Spleen (tissue), 7 donors: ENCODE data around the gene TUBA3D.
"Not testable (repeated sequence)": the region's sequence is repeated elsewhere in the genome, so short reads cannot be mapped to it uniquely, and the experiment has no call there.

Experiments
- CTCF ChIP-seq, 11 experiments: fragments of 200-600 bp in 7 of 11; fragments of 450-650 bp in 4 of 11; sonication (generic) in 4 of 11; IDR thresholded peaks in 8 of 11; conservative IDR thresholded peaks in 3 of 11; 1 replicate in 7 of 11; 2 replicates in 4 of 11; pipeline versions ENCODE4 v1.4.0 to v1.8.0; 2016 to 2021; ENCODE audit warnings: antibody characterized with exemption in 11 of 11, inconsistent platforms in 4 of 11, mild to moderate bottlenecking in 1 of 11
- POLR2AphosphoS5 ChIP-seq, 3 donors: sonication (generic); formaldehyde crosslinking; IDR thresholded peaks; one replicate each; pipeline ENCODE4 v1.5.1; 2017; ENCODE audit warnings: antibody characterized with exemption in 3 of 3
- donor health status: DM: no; HTN: no; CAD: no; lungs with moderate emphysema.
- donor health status: DM: no; HTN: no; CAD: no.
- donor health status: DM: no; HTN: no; CAD: no.

- TF ChIP-seq POLR2AphosphoS5 (IDR thresholded peaks at IDR 0.05); CTCF (IDR thresholded peaks at IDR 0.05 in 8 of 11, conservative IDR thresholded peaks at IDR 0.05 in 3 of 11): not testable (repeated sequence)
Observed at GRCh38 chr2:131511969-131512870, 36.3 kb downstream of the TUBA3D start.
